Measurements from ENCODE around the gene TEP1. TPM values are rescaled to one million over a fixed set of nuclear protein-coding genes. Genes with fewer than 3 reads are reported as not detected.

TEP1 gene
- total and polyA plus RNA-seq, 10 of the 15 experiments (the other 5 are each of a cell fraction or from before 2014, with no cell fraction given) = 3.3 to 29.7 (median 16.8) TPM

DNA sequence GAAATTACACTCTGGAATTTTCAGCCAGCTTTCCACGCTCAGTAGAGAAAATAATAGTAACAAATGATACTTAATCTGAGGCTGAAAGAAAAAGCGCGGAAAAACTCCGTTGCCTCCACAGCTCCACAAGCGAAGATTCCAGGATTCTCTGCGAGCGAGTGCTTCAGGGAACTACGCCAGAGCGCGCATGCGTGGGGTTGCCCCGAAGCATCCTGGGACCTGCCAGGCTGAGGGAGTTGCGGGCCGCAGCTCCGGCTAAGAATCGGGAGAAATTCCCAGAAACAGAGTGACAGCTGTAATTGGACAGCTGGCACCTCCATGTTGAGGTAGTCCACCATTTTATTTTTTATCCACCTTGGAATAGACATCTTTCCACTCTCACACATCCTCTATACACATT, 95.6 kb downstream of the TEP1 start:
- BruUV-seq (replicated peaks) = no TSS peak
- in situ Hi-C loops (cut with MboI) = no loop called here
- no peak overlapping the region for H3K27ac ChIP-seq (ENCODE audit: control insufficient read depth, insufficient read depth)
- no peak overlapping the region for H3K4me2 ChIP-seq (ENCODE audit: control insufficient read depth, insufficient read depth)
- CTCF ChIA-PET = interaction anchor here (3.2 kb wide), 1 partner anchor 10 kb away, joined by 22 read pairs; no protein-coding TSS in a partner anchor
- no peak for DNase-seq (ENCODE audit: low read depth, low spot score)
- H3K4me3 ChIP-seq = no peak overlapping the region
- no peak for TF ChIP-seq CHD2 (IDR thresholded peaks at IDR 0.05; ENCODE audit: borderline replicate concordance, low read depth, low read length)
- TF ChIP-seq, protein P1, sequence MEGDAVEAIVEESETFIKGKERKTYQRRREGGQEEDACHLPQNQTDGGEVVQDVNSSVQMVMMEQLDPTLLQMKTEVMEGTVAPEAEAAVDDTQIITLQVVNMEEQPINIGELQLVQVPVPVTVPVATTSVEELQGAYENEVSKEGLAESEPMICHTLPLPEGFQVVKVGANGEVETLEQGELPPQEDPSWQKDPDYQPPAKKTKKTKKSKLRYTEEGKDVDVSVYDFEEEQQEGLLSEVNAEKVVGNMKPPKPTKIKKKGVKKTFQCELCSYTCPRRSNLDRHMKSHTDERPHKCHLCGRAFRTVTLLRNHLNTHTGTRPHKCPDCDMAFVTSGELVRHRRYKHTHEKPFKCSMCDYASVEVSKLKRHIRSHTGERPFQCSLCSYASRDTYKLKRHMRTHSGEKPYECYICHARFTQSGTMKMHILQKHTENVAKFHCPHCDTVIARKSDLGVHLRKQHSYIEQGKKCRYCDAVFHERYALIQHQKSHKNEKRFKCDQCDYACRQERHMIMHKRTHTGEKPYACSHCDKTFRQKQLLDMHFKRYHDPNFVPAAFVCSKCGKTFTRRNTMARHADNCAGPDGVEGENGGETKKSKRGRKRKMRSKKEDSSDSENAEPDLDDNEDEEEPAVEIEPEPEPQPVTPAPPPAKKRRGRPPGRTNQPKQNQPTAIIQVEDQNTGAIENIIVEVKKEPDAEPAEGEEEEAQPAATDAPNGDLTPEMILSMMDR (IDR thresholded peaks at IDR 0.05 in 2 of 3, conservative IDR thresholded peaks at IDR 0.05 in 1 of 3; ENCODE audit: control insufficient read depth in 2 of 3, extremely low read depth in 1 of 3, insufficient read depth in 1 of 3, low read depth in 3 of 3, low read length in 3 of 3) = no peak
- TF ChIP-seq POLR2AphosphoS5 (IDR thresholded peaks at IDR 0.05; ENCODE audit: low read length) = no peak
- no peak for TF ChIP-seq RFX5 (IDR thresholded peaks at IDR 0.05; ENCODE audit: low read depth, low read length)
- TF ChIP-seq ESRRA (IDR thresholded peaks at IDR 0.05; ENCODE audit: low read length) = no peak
- no peak for TF ChIP-seq EP300 (IDR thresholded peaks at IDR 0.05; ENCODE audit: borderline replicate concordance in 1 of 2, control insufficient read depth in 1 of 2, low read depth in 2 of 2, low read length in 2 of 2)
- TF ChIP-seq, protein P2, sequence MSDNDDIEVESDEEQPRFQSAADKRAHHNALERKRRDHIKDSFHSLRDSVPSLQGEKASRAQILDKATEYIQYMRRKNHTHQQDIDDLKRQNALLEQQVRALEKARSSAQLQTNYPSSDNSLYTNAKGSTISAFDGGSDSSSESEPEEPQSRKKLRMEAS (IDR thresholded peaks at IDR 0.05; ENCODE audit: low read depth, low read length) = no peak
- TF ChIP-seq, protein P3, sequence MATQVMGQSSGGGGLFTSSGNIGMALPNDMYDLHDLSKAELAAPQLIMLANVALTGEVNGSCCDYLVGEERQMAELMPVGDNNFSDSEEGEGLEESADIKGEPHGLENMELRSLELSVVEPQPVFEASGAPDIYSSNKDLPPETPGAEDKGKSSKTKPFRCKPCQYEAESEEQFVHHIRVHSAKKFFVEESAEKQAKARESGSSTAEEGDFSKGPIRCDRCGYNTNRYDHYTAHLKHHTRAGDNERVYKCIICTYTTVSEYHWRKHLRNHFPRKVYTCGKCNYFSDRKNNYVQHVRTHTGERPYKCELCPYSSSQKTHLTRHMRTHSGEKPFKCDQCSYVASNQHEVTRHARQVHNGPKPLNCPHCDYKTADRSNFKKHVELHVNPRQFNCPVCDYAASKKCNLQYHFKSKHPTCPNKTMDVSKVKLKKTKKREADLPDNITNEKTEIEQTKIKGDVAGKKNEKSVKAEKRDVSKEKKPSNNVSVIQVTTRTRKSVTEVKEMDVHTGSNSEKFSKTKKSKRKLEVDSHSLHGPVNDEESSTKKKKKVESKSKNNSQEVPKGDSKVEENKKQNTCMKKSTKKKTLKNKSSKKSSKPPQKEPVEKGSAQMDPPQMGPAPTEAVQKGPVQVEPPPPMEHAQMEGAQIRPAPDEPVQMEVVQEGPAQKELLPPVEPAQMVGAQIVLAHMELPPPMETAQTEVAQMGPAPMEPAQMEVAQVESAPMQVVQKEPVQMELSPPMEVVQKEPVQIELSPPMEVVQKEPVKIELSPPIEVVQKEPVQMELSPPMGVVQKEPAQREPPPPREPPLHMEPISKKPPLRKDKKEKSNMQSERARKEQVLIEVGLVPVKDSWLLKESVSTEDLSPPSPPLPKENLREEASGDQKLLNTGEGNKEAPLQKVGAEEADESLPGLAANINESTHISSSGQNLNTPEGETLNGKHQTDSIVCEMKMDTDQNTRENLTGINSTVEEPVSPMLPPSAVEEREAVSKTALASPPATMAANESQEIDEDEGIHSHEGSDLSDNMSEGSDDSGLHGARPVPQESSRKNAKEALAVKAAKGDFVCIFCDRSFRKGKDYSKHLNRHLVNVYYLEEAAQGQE (IDR thresholded peaks at IDR 0.05; ENCODE audit: low read depth, low read length) = no peak
- TF ChIP-seq ZNF622 (IDR thresholded peaks at IDR 0.05) = no peak
- no peaks in the 10 kb centered on the region for H4K20me1 ChIP-seq (ENCODE audit: control insufficient read depth, insufficient read depth)
- H3K4me1 ChIP-seq (ENCODE audit: control insufficient read depth, insufficient read depth, low read length) = no peaks in the 10 kb centered on the region
- peaks cover 7 to 18% of the 10 kb centered on the region in 2 experiments for H3K36me3 ChIP-seq (ENCODE audit: control insufficient read depth in 2 of 2, insufficient read depth in 2 of 2, low read length in 1 of 2)
- SMC1A ChIA-PET (ENCODE audit: uncharacterized antibody, unreplicated experiment) = interaction anchor here (1.1 to 1.5 kb wide), 2 partner anchors 10 to 291 kb away, joined by 3 to 5 read pairs; no protein-coding TSS in a partner anchor
- 98% methylated on average over 16 of the region's 16 CpGs for WGBS (ENCODE audit: insufficient coverage, insufficient replicate concordance, low lambda C conversion rate, missing lambda C conversion rate)
- intact Hi-C loops (cut with micrococcal nuclease; ENCODE audit: unreplicated experiment) = no loop called here
- no peak overlapping the region for H2AFZ ChIP-seq (ENCODE audit: control insufficient read depth, low read depth, low read length)
- H3K79me2 ChIP-seq (ENCODE audit: control insufficient read depth, insufficient read depth, low read length) = no peaks in the 10 kb centered on the region
- RAD21 ChIA-PET (ENCODE audit: unreplicated experiment) = interaction anchor here (2.0 kb wide), 1 partner anchor 10 kb away, joined by 4 read pairs; no protein-coding TSS in a partner anchor
- H3K27me3 ChIP-seq (replicated peaks in 1 of 2; ENCODE audit: control insufficient read depth in 2 of 2, insufficient read depth in 2 of 2, low read length in 1 of 2) = no peaks in the 10 kb centered on the region
- no peak for FAIRE-seq
- no peak for ATAC-seq
- no peaks in the 10 kb centered on the region for H3K9me3 ChIP-seq (replicated peaks; ENCODE audit: control insufficient read depth, insufficient read depth, low read length)
- POLR2A ChIA-PET = no interaction called here
- no peak overlapping the region for H3K9ac ChIP-seq (ENCODE audit: control insufficient read depth, insufficient read depth, low read length)

Small RNA genes within 50 kb of the gene (small RNA-seq; reads per million reads assigned to genes)
- gene RNA5SP382 = 0.94 reads per million, percentile 29 among the genes with 10 or more reads in this experiment
- not detected for gene SNORA79B
- gene SNORD126 = 814 reads per million, percentile 100 among the genes with 10 or more reads in this experiment

Other genes with a start within 250 kb of the TEP1 start
Only the 7 nearest of the 17 such genes appear.
- gene CCNB1IP1, start 80.2 kb downstream of the TEP1 start, total RNA-seq (2014; rRNA removed) = 92.4 and 122 TPM in 2 replicates
- gene CCNB1IP1, start 80.2 kb downstream of the TEP1 start, total RNA-seq (2014; rRNA removed; fragmentation: Illumina TruSeq; extraction: Trizol) = 99.7 and 102 TPM in 2 replicates
- 60.3 and 61.0 TPM in 2 replicates for gene CCNB1IP1, start 80.2 kb downstream of the TEP1 start, total RNA-seq (2021)
- 165 and 188 TPM in 2 replicates for gene CCNB1IP1, start 80.2 kb downstream of the TEP1 start, polyA plus RNA-seq (2011; rRNA removed)
- 109 and 144 TPM in 2 replicates for gene CCNB1IP1, start 80.2 kb downstream of the TEP1 start, polyA plus RNA-seq (2014; fragmentation: Illumina TruSeq; extraction: Trizol)
- 10 to 100 TPM; 69.2 to 80.6 TPM for gene CCNB1IP1, start 80.2 kb downstream of the TEP1 start, polyA plus RNA-seq (2014; fragmentation: Nextera tagmentation; extraction: Ambion mirVana)
- gene CCNB1IP1, start 80.2 kb downstream of the TEP1 start, polyA plus RNA-seq (2014; rRNA removed) = 85.1 and 98.2 TPM in 2 replicates
- 10 to 100 TPM; 20.4 to 23.0 TPM for gene CCNB1IP1, start 80.2 kb downstream of the TEP1 start, polyA plus RNA-seq (2016; fragmentation: Nextera tagmentation; extraction: Ambion mirVana)
- gene PARP2, start 69.9 kb downstream of the TEP1 start, total RNA-seq (2014; rRNA removed) = 26.7 and 33.5 TPM in 2 replicates
- gene PARP2, start 69.9 kb downstream of the TEP1 start, total RNA-seq (2014; rRNA removed; fragmentation: Illumina TruSeq; extraction: Trizol) = 35.3 and 39.4 TPM in 2 replicates
- gene PARP2, start 69.9 kb downstream of the TEP1 start, total RNA-seq (2021) = 36.8 and 39.2 TPM in 2 replicates
- gene PARP2, start 69.9 kb downstream of the TEP1 start, polyA plus RNA-seq (2011; rRNA removed) = 45.3 and 68.0 TPM in 2 replicates
- gene PARP2, start 69.9 kb downstream of the TEP1 start, polyA plus RNA-seq (2014; fragmentation: Illumina TruSeq; extraction: Trizol) = 60.8 and 72.6 TPM in 2 replicates
- gene PARP2, start 69.9 kb downstream of the TEP1 start, polyA plus RNA-seq (2014; fragmentation: Nextera tagmentation; extraction: Ambion mirVana) = 10 to 100 TPM; 30.4 to 38.0 TPM
- gene PARP2, start 69.9 kb downstream of the TEP1 start, polyA plus RNA-seq (2014; rRNA removed) = 37.1 and 46.9 TPM in 2 replicates
- 10 to 100 TPM; 72.2 to 75.4 TPM for gene PARP2, start 69.9 kb downstream of the TEP1 start, polyA plus RNA-seq (2016; fragmentation: Nextera tagmentation; extraction: Ambion mirVana)
- gene KLHL33, start 22.7 kb upstream of the TEP1 start, total RNA-seq (2014; rRNA removed) = 0.11 TPM in 1 of 2 replicates, not detected in the other
- gene KLHL33, start 22.7 kb upstream of the TEP1 start, total RNA-seq (2014; rRNA removed; fragmentation: Illumina TruSeq; extraction: Trizol) = 0.05 TPM in 1 of 2 replicates, not detected in the other
- 0.08 TPM in 2 replicates for gene KLHL33, start 22.7 kb upstream of the TEP1 start, total RNA-seq (2021)
- gene KLHL33, start 22.7 kb upstream of the TEP1 start, polyA plus RNA-seq (2011; rRNA removed) = 0.01 TPM in 2 replicates
- not detected in 2 replicates for gene KLHL33, start 22.7 kb upstream of the TEP1 start, polyA plus RNA-seq (2014; fragmentation: Illumina TruSeq; extraction: Trizol)
- under 1 TPM in 1 of 2 experiments, not detected in 1; 0.02 TPM for gene KLHL33, start 22.7 kb upstream of the TEP1 start, polyA plus RNA-seq (2014; fragmentation: Nextera tagmentation; extraction: Ambion mirVana)
- gene KLHL33, start 22.7 kb upstream of the TEP1 start, polyA plus RNA-seq (2014; rRNA removed) = 0.04 TPM in 2 replicates
- gene KLHL33, start 22.7 kb upstream of the TEP1 start, polyA plus RNA-seq (2016; fragmentation: Nextera tagmentation; extraction: Ambion mirVana) = under 1 TPM in 1 of 2 experiments, not detected in 1; 0.16 TPM
- gene OSGEP, start 41.3 kb upstream of the TEP1 start, total RNA-seq (2014; rRNA removed) = 67.1 and 78.1 TPM in 2 replicates
- gene OSGEP, start 41.3 kb upstream of the TEP1 start, total RNA-seq (2014; rRNA removed; fragmentation: Illumina TruSeq; extraction: Trizol) = 47.9 and 49.2 TPM in 2 replicates
- gene OSGEP, start 41.3 kb upstream of the TEP1 start, total RNA-seq (2021) = 46.8 and 47.8 TPM in 2 replicates
- gene OSGEP, start 41.3 kb upstream of the TEP1 start, polyA plus RNA-seq (2011; rRNA removed) = 49.6 and 56.2 TPM in 2 replicates
- 49.4 and 57.1 TPM in 2 replicates for gene OSGEP, start 41.3 kb upstream of the TEP1 start, polyA plus RNA-seq (2014; fragmentation: Illumina TruSeq; extraction: Trizol)
- gene OSGEP, start 41.3 kb upstream of the TEP1 start, polyA plus RNA-seq (2014; fragmentation: Nextera tagmentation; extraction: Ambion mirVana) = 10 to 100 TPM; 48.9 to 49.4 TPM
- 85.6 and 88.8 TPM in 2 replicates for gene OSGEP, start 41.3 kb upstream of the TEP1 start, polyA plus RNA-seq (2014; rRNA removed)
- 10 to 100 TPM; 76.9 to 88.9 TPM for gene OSGEP, start 41.3 kb upstream of the TEP1 start, polyA plus RNA-seq (2016; fragmentation: Nextera tagmentation; extraction: Ambion mirVana)
- gene APEX1, start 41.7 kb upstream of the TEP1 start, total RNA-seq (2014; rRNA removed) = 267 and 279 TPM in 2 replicates
- 107 and 115 TPM in 2 replicates for gene APEX1, start 41.7 kb upstream of the TEP1 start, total RNA-seq (2014; rRNA removed; fragmentation: Illumina TruSeq; extraction: Trizol)
- gene APEX1, start 41.7 kb upstream of the TEP1 start, total RNA-seq (2021) = 262 and 271 TPM in 2 replicates
- 226 and 308 TPM in 2 replicates for gene APEX1, start 41.7 kb upstream of the TEP1 start, polyA plus RNA-seq (2011; rRNA removed)
- gene APEX1, start 41.7 kb upstream of the TEP1 start, polyA plus RNA-seq (2014; fragmentation: Illumina TruSeq; extraction: Trizol) = 407 and 465 TPM in 2 replicates
- gene APEX1, start 41.7 kb upstream of the TEP1 start, polyA plus RNA-seq (2014; fragmentation: Nextera tagmentation; extraction: Ambion mirVana) = 100 to 1,000 TPM; 299 to 320 TPM
- gene APEX1, start 41.7 kb upstream of the TEP1 start, polyA plus RNA-seq (2014; rRNA removed) = 278 and 300 TPM in 2 replicates
- 100 to 1,000 TPM; 298 to 319 TPM for gene APEX1, start 41.7 kb upstream of the TEP1 start, polyA plus RNA-seq (2016; fragmentation: Nextera tagmentation; extraction: Ambion mirVana)
- 29.3 and 29.7 TPM in 2 replicates for gene PIP4P1, start 47.9 kb upstream of the TEP1 start, total RNA-seq (2014; rRNA removed)
- 22.8 and 23.4 TPM in 2 replicates for gene PIP4P1, start 47.9 kb upstream of the TEP1 start, total RNA-seq (2014; rRNA removed; fragmentation: Illumina TruSeq; extraction: Trizol)
- gene PIP4P1, start 47.9 kb upstream of the TEP1 start, total RNA-seq (2021) = 39.0 and 41.3 TPM in 2 replicates
- 26.7 and 45.7 TPM in 2 replicates for gene PIP4P1, start 47.9 kb upstream of the TEP1 start, polyA plus RNA-seq (2011; rRNA removed)
- gene PIP4P1, start 47.9 kb upstream of the TEP1 start, polyA plus RNA-seq (2014; fragmentation: Illumina TruSeq; extraction: Trizol) = 38.1 and 45.8 TPM in 2 replicates
- gene PIP4P1, start 47.9 kb upstream of the TEP1 start, polyA plus RNA-seq (2014; fragmentation: Nextera tagmentation; extraction: Ambion mirVana) = 10 to 100 TPM; 19.1 to 41.6 TPM
- gene PIP4P1, start 47.9 kb upstream of the TEP1 start, polyA plus RNA-seq (2014; rRNA removed) = 44.4 and 47.4 TPM in 2 replicates
- gene PIP4P1, start 47.9 kb upstream of the TEP1 start, polyA plus RNA-seq (2016; fragmentation: Nextera tagmentation; extraction: Ambion mirVana) = 10 to 100 TPM; 37.7 to 43.6 TPM
- gene PNP, start 55.9 kb upstream of the TEP1 start, total RNA-seq (2014; rRNA removed) = 145 and 161 TPM in 2 replicates
- 185 and 198 TPM in 2 replicates for gene PNP, start 55.9 kb upstream of the TEP1 start, total RNA-seq (2014; rRNA removed; fragmentation: Illumina TruSeq; extraction: Trizol)
- 129 and 131 TPM in 2 replicates for gene PNP, start 55.9 kb upstream of the TEP1 start, total RNA-seq (2021)
- 202 and 215 TPM in 2 replicates for gene PNP, start 55.9 kb upstream of the TEP1 start, polyA plus RNA-seq (2011; rRNA removed)
- gene PNP, start 55.9 kb upstream of the TEP1 start, polyA plus RNA-seq (2014; fragmentation: Illumina TruSeq; extraction: Trizol) = 196 and 211 TPM in 2 replicates
- 100 to 1,000 TPM; 103 to 123 TPM for gene PNP, start 55.9 kb upstream of the TEP1 start, polyA plus RNA-seq (2014; fragmentation: Nextera tagmentation; extraction: Ambion mirVana)
- gene PNP, start 55.9 kb upstream of the TEP1 start, polyA plus RNA-seq (2014; rRNA removed) = 137 and 146 TPM in 2 replicates
- 100 to 1,000 TPM; 124 to 131 TPM for gene PNP, start 55.9 kb upstream of the TEP1 start, polyA plus RNA-seq (2016; fragmentation: Nextera tagmentation; extraction: Ambion mirVana)